D721Med (cell line): ENCODE results near the gene MRPL51.
A peak's percentile ranks its signal among the peaks of the same experiment; 100 is the strongest.
"Not testable (repeated sequence)": the region's sequence is repeated elsewhere in the genome, so short reads cannot be mapped to it uniquely, and the experiment has no call there.

Experiments used
- DNase-seq: peaks from one replicate; pipeline ENCODE4 v3.0.0; 2011; ENCODE audit warnings: low spot score; ENCODE audit not compliant: insufficient read length
- FAIRE-seq: peaks from 2 replicates; lab custom pipeline; 2011; peaks lifted over from hg19 to GRCh38; lab: Jason Lieb, UNC
- TF ChIP-seq, protein P1 (sequence below): IDR thresholded peaks from 2 replicates; pipeline ENCODE4 v1.5.1; 2012; ENCODE audit warnings: mild to moderate bottlenecking, control low read depth; ENCODE audit not compliant: insufficient read depth; ENCODE audit errors: missing control alignments

The MRPL51 gene

DNA sequence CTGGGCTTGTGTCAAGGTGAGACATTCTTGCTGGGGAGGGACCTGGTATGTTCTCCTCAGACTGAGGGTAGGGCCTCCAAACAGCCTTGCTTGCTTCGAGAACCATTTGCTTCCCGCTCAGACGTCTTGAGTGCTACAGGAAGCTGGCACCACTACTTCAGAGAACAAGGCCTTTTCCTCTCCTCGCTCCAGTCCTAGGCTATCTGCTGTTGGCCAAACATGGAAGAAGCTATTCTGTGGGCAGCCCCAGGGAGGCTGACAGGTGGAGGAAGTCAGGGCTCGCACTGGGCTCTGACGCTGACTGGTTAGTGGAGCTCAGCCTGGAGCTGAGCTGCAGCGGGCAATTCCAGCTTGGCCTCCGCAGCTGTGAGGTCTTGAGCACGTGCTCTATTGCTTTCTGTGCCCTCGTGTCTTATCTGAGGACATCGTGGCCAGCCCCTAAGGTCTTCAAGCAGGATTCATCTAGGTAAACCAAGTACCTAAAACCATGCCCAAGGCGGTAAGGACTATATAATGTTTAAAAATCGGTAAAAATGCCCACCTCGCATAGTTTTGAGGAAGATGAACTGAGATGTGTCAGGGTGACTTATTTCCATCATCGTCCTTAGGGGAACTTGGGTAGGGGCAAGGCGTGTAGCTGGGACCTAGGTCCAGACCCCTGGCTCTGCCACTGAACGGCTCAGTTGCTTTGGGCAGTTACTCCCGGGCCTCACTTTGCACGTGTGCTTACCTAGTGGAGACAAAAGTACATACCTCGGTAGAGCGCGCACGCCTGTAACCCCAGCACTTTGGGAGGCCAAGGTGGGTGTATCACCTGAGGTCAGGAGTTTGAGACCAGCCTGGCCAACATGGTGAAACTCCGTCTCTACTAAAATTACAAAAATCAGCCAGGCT, 45.6 kb upstream of the MRPL51 start:
- FAIRE-seq (no peak), DNase-seq (no peak)
- TF ChIP-seq, protein P1, sequence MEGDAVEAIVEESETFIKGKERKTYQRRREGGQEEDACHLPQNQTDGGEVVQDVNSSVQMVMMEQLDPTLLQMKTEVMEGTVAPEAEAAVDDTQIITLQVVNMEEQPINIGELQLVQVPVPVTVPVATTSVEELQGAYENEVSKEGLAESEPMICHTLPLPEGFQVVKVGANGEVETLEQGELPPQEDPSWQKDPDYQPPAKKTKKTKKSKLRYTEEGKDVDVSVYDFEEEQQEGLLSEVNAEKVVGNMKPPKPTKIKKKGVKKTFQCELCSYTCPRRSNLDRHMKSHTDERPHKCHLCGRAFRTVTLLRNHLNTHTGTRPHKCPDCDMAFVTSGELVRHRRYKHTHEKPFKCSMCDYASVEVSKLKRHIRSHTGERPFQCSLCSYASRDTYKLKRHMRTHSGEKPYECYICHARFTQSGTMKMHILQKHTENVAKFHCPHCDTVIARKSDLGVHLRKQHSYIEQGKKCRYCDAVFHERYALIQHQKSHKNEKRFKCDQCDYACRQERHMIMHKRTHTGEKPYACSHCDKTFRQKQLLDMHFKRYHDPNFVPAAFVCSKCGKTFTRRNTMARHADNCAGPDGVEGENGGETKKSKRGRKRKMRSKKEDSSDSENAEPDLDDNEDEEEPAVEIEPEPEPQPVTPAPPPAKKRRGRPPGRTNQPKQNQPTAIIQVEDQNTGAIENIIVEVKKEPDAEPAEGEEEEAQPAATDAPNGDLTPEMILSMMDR = no peak

DNA sequence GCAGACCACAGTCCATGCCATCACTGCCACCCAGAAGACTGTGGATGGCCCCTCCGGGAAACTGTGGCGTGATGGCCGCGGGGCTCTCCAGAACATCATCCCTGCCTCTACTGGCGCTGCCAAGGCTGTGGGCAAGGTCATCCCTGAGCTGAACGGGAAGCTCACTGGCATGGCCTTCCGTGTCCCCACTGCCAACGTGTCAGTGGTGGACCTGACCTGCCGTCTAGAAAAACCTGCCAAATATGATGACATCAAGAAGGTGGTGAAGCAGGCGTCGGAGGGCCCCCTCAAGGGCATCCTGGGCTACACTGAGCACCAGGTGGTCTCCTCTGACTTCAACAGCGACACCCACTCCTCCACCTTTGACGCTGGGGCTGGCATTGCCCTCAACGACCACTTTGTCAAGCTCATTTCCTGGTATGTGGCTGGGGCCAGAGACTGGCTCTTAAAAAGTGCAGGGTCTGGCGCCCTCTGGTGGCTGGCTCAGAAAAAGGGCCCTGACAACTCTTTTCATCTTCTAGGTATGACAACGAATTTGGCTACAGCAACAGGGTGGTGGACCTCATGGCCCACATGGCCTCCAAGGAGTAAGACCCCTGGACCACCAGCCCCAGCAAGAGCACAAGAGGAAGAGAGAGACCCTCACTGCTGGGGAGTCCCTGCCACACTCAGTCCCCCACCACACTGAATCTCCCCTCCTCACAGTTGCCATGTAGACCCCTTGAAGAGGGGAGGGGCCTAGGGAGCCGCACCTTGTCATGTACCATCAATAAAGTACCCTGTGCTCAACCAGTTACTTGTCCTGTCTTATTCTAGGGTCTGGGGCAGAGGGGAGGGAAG, 44.7 kb upstream of the MRPL51 start:
- TF ChIP-seq, protein P1 = peak; percentile 83
- DNase-seq = peak; percentile 67
- not testable (repeated sequence) for FAIRE-seq

DNA sequence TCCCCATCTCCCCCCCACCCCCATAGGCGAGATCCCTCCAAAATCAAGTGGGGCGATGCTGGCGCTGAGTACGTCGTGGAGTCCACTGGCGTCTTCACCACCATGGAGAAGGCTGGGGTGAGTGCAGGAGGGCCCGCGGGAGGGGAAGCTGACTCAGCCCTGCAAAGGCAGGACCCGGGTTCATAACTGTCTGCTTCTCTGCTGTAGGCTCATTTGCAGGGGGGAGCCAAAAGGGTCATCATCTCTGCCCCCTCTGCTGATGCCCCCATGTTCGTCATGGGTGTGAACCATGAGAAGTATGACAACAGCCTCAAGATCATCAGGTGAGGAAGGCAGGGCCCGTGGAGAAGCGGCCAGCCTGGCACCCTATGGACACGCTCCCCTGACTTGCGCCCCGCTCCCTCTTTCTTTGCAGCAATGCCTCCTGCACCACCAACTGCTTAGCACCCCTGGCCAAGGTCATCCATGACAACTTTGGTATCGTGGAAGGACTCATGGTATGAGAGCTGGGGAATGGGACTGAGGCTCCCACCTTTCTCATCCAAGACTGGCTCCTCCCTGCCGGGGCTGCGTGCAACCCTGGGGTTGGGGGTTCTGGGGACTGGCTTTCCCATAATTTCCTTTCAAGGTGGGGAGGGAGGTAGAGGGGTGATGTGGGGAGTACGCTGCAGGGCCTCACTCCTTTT, 44.0 kb upstream of the MRPL51 start:
- DNase-seq = no peak
- FAIRE-seq = no peak
- TF ChIP-seq, protein P1 = no peak

DNA sequence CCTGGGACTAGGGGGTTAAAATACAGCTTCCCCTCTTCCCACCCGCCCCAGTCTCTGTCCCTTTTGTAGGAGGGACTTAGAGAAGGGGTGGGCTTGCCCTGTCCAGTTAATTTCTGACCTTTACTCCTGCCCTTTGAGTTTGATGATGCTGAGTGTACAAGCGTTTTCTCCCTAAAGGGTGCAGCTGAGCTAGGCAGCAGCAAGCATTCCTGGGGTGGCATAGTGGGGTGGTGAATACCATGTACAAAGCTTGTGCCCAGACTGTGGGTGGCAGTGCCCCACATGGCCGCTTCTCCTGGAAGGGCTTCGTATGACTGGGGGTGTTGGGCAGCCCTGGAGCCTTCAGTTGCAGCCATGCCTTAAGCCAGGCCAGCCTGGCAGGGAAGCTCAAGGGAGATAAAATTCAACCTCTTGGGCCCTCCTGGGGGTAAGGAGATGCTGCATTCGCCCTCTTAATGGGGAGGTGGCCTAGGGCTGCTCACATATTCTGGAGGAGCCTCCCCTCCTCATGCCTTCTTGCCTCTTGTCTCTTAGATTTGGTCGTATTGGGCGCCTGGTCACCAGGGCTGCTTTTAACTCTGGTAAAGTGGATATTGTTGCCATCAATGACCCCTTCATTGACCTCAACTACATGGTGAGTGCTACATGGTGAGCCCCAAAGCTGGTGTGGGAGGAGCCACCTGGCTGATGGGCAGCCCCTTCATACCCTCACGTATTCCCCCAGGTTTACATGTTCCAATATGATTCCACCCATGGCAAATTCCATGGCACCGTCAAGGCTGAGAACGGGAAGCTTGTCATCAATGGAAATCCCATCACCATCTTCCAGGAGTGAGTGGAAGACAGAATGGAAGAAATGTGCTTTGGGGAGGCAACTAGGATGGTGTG, 43.1 kb upstream of the MRPL51 start:
- DNase-seq (no peak), FAIRE-seq (no peak)
- TF ChIP-seq, protein P1 = no peak

DNA sequence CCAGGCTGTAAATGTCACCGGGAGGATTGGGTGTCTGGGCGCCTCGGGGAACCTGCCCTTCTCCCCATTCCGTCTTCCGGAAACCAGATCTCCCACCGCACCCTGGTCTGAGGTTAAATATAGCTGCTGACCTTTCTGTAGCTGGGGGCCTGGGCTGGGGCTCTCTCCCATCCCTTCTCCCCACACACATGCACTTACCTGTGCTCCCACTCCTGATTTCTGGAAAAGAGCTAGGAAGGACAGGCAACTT, 42.6 kb upstream of the MRPL51 start:
- FAIRE-seq (no peak), DNase-seq (no peak)
- TF ChIP-seq, protein P1 = no peak

DNA sequence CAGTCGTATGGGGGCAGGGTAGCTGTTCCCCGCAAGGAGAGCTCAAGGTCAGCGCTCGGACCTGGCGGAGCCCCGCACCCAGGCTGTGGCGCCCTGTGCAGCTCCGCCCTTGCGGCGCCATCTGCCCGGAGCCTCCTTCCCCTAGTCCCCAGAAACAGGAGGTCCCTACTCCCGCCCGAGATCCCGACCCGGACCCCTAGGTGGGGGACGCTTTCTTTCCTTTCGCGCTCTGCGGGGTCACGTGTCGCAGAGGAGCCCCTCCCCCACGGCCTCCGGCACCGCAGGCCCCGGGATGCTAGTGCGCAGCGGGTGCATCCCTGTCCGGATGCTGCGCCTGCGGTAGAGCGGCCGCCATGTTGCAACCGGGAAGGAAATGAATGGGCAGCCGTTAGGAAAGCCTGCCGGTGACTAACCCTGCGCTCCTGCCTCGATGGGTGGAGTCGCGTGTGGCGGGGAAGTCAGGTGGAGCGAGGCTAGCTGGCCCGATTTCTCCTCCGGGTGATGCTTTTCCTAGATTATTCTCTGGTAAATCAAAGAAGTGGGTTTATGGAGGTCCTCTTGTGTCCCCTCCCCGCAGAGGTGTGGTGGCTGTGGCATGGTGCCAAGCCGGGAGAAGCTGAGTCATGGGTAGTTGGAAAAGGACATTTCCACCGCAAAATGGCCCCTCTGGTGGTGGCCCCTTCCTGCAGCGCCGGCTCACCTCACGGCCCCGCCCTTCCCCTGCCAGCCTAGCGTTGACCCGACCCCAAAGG, 42.1 kb upstream of the MRPL51 start:
- FAIRE-seq (no peak), DNase-seq (no peak)
- TF ChIP-seq, protein P1 = no peak
